Mesendoderm (in vitro differentiated cells): Measurements from ENCODE around the gene PLEKHA1.

Source experiments
- DNase-seq: peaks from one replicate; pipeline ENCODE4 v3.0.0; 2013
- H2AK5ac ChIP-seq: 2 replicates; pipeline ENCODE4 v1.6.1; 2013; ENCODE audit warnings: low read length, inconsistent platforms
- H2BK120ac ChIP-seq: 2 replicates; pipeline ENCODE4 v1.6.1; 2013; ENCODE audit warnings: low read depth, mild to moderate bottlenecking, low read length, moderate library complexity, mixed read lengths
- H2BK15ac ChIP-seq: replicated peaks from 2 replicates; pipeline ENCODE4 v1.6.1; 2013; ENCODE audit warnings: low read depth, mild to moderate bottlenecking, moderate library complexity
- H2BK5ac ChIP-seq: 2 replicates; pipeline ENCODE4 v1.6.1; 2013; ENCODE audit warnings: low read length, inconsistent platforms
- H3K18ac ChIP-seq: 2 replicates; pipeline ENCODE4 v1.6.1; 2013; ENCODE audit warnings: mild to moderate bottlenecking, low read length, mixed read lengths
- H3K23ac ChIP-seq: one replicate; pipeline ENCODE4 v1.6.1; 2013; ENCODE audit warnings: low read length
- H3K27ac ChIP-seq: 2 replicates; pipeline ENCODE4 v1.5.1; 2013; ENCODE audit warnings: low read depth, mild to moderate bottlenecking, inconsistent platforms, low read length, moderate library complexity
- H3K27me3 ChIP-seq: 2 replicates; pipeline ENCODE4 v1.6.1; 2013; ENCODE audit warnings: low read length, control low read depth, mild to moderate bottlenecking, inconsistent platforms; ENCODE audit not compliant: insufficient read depth, poor library complexity
- H3K36me3 ChIP-seq: 2 replicates; pipeline ENCODE4 v1.6.1; 2013; ENCODE audit warnings: low read length, inconsistent platforms; ENCODE audit not compliant: control insufficient read depth, insufficient read depth
- H3K4ac ChIP-seq: one replicate; pipeline ENCODE4 v1.6.1; 2013; ENCODE audit warnings: low read depth, mild to moderate bottlenecking, low read length, moderate library complexity
- H3K4me1 ChIP-seq: 2 replicates; pipeline ENCODE4 v1.6.1; 2013; ENCODE audit warnings: low read depth, low read length, inconsistent platforms; ENCODE audit not compliant: control insufficient read depth
- H3K4me2 ChIP-seq: 2 replicates; pipeline ENCODE4 v1.6.1; 2013; ENCODE audit warnings: low read length
- H3K4me3 ChIP-seq: 2 replicates; pipeline ENCODE4 v1.5.1; 2013; ENCODE audit warnings: mild to moderate bottlenecking, low read length
- H3K56ac ChIP-seq: one replicate; pipeline ENCODE4 v1.6.1; 2013; ENCODE audit warnings: low read length
- H3K79me1 ChIP-seq: 2 replicates; pipeline ENCODE4 v1.6.1; 2013; ENCODE audit warnings: low read length, inconsistent platforms
- H3K79me2 ChIP-seq: 2 replicates; pipeline ENCODE4 v1.6.1; 2013; ENCODE audit warnings: mild to moderate bottlenecking, low read length; ENCODE audit not compliant: control insufficient read depth, insufficient read depth
- H3K9ac ChIP-seq: 2 replicates; pipeline ENCODE4 v1.6.1; 2013; ENCODE audit warnings: low read length, inconsistent platforms
- H4K5ac ChIP-seq: one replicate; pipeline ENCODE4 v1.6.1; 2013; ENCODE audit warnings: low read length
- H4K8ac ChIP-seq: one replicate; pipeline ENCODE4 v1.6.1; 2013; ENCODE audit warnings: low read depth, mild to moderate bottlenecking, control low read depth, low read length, moderate library complexity
- WGBS: extraction: QIAGEN DNeasy Blood & Tissue Kit; methylation state at CpG from one replicate; pipeline ENCODE4 v1.1.7; 2013; ENCODE audit warnings: low lambda C conversion rate, missing lambda C conversion rate; ENCODE audit not compliant: insufficient coverage; ENCODE audit errors: extremely low coverage; 5-methylcytosine and 5-hydroxymethylcytosine counted together

Gene PLEKHA1

GRCh38 chr10:122462533-122463465, 88.3 kb downstream of the PLEKHA1 start:
- H3K36me3 ChIP-seq, result no peaks in the 10 kb centered on the region
- no peak overlapping the region for H3K27ac ChIP-seq
- no peak for DNase-seq
- no CpG with 5 or more reads among the region's 47 CpGs for WGBS
- no peaks in the 10 kb centered on the region for H3K4me1 ChIP-seq
- peaks cover 34% of the 10 kb centered on the region for H3K27me3 ChIP-seq
- no peak overlapping the region for H2AK5ac ChIP-seq
- no peak overlapping the region for H4K5ac ChIP-seq
- H3K79me2 ChIP-seq, result no peaks in the 10 kb centered on the region
- no peak overlapping the region for H3K18ac ChIP-seq
- H3K4me3 ChIP-seq, result no peak overlapping the region
- H3K56ac ChIP-seq, result no peak overlapping the region
- no peak overlapping the region for H4K8ac ChIP-seq
- H2BK5ac ChIP-seq, result no peak overlapping the region
- no peaks in the 10 kb centered on the region for H3K79me1 ChIP-seq
- no peak overlapping the region for H2BK120ac ChIP-seq
- H2BK15ac ChIP-seq, result no peak overlapping the region
- peak overlapping the region; percentile 9 for H3K23ac ChIP-seq
- no peak overlapping the region for H3K4ac ChIP-seq
- peak overlapping the region; percentile 14 for H3K4me2 ChIP-seq
- no peak overlapping the region for H3K9ac ChIP-seq

- WGBS, result no CpG with 5 or more reads among the region's 17 CpGs
- no peak for DNase-seq
- Histone ChIP-seq H3K79me1 (no peaks in the 10 kb centered on the region), H3K56ac (no peak overlapping the region), H4K8ac (no peak overlapping the region), H3K27me3 (peaks cover 34% of the 10 kb centered on the region), H3K4me1 (no peaks in the 10 kb centered on the region), H3K23ac (no peak overlapping the region), H3K4me3 (no peak overlapping the region), H2AK5ac (no peak overlapping the region), H4K5ac (no peak overlapping the region), H3K4me2 (no peak overlapping the region), H2BK15ac (no peak overlapping the region), H3K18ac (no peak overlapping the region), H3K27ac (no peak overlapping the region), H3K36me3 (no peaks in the 10 kb centered on the region), H3K9ac (no peak overlapping the region), H3K4ac (no peak overlapping the region), H2BK120ac (no peak overlapping the region), H2BK5ac (no peak overlapping the region), H3K79me2 (no peaks in the 10 kb centered on the region)
Measured at GRCh38 chr10:122463466-122464249, 89.2 kb downstream of the PLEKHA1 start.

DNA sequence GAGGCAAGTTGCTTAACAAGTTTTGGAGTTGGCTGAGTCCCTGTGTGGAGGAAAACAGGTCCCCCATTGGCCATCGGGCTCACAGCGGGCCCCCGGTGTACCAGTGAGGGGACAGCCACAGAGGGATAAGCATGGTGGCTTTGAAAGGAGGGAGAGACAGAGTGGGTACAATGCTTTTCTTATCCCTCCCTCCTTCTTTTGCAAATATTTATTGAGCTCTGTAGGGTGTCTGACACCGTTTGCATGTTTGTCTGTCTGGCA, 89.7 kb downstream of the PLEKHA1 start:
- H3K4me3 ChIP-seq, result no peak overlapping the region
- WGBS, result no CpG with 5 or more reads among the region's 4 CpGs

GRCh38 chr10:122464586-122464985, 90.1 kb downstream of the PLEKHA1 start:
- H3K4ac ChIP-seq, result no peak overlapping the region
- H3K27me3 ChIP-seq, result peaks cover 34% of the 10 kb centered on the region
- H4K8ac ChIP-seq, result no peak overlapping the region
- no peak overlapping the region for H2BK15ac ChIP-seq
- H2AK5ac ChIP-seq, result no peak overlapping the region
- H3K79me1 ChIP-seq, result no peaks in the 10 kb centered on the region
- no peak overlapping the region for H3K9ac ChIP-seq
- no peak overlapping the region for H3K18ac ChIP-seq
- no peak for DNase-seq
- no peak overlapping the region for H4K5ac ChIP-seq
- no peaks in the 10 kb centered on the region for H3K36me3 ChIP-seq
- H3K4me3 ChIP-seq, result no peak overlapping the region
- WGBS, result no CpG with 5 or more reads among the region's 11 CpGs
- no peak overlapping the region for H3K27ac ChIP-seq
- no peak overlapping the region for H2BK5ac ChIP-seq
- H3K4me1 ChIP-seq, result no peaks in the 10 kb centered on the region
- no peak overlapping the region for H2BK120ac ChIP-seq
- no peaks in the 10 kb centered on the region for H3K79me2 ChIP-seq
- H3K4me2 ChIP-seq, result no peak overlapping the region
- no peak overlapping the region for H3K23ac ChIP-seq
- no peak overlapping the region for H3K56ac ChIP-seq

More for the DNA sequence above, 89.7 kb downstream of the PLEKHA1 start:
- no peak overlapping the region for H3K18ac ChIP-seq
- H3K4me1 ChIP-seq, result no peaks in the 10 kb centered on the region
- H3K4ac ChIP-seq, result no peak overlapping the region
- no peak overlapping the region for H3K23ac ChIP-seq
- no peaks in the 10 kb centered on the region for H3K36me3 ChIP-seq
- no peaks in the 10 kb centered on the region for H3K79me2 ChIP-seq
- no peak overlapping the region for H2BK5ac ChIP-seq
- H3K27me3 ChIP-seq, result peaks cover 34% of the 10 kb centered on the region
- H3K56ac ChIP-seq, result no peak overlapping the region
- H4K8ac ChIP-seq, result no peak overlapping the region
- no peak overlapping the region for H4K5ac ChIP-seq
- DNase-seq, result no peak
- H2AK5ac ChIP-seq, result no peak overlapping the region
- no peak overlapping the region for H3K9ac ChIP-seq
- no peaks in the 10 kb centered on the region for H3K79me1 ChIP-seq
- no peak overlapping the region for H3K27ac ChIP-seq
- H2BK15ac ChIP-seq, result no peak overlapping the region
- no peak overlapping the region for H3K4me2 ChIP-seq
- no peak overlapping the region for H2BK120ac ChIP-seq

DNA sequence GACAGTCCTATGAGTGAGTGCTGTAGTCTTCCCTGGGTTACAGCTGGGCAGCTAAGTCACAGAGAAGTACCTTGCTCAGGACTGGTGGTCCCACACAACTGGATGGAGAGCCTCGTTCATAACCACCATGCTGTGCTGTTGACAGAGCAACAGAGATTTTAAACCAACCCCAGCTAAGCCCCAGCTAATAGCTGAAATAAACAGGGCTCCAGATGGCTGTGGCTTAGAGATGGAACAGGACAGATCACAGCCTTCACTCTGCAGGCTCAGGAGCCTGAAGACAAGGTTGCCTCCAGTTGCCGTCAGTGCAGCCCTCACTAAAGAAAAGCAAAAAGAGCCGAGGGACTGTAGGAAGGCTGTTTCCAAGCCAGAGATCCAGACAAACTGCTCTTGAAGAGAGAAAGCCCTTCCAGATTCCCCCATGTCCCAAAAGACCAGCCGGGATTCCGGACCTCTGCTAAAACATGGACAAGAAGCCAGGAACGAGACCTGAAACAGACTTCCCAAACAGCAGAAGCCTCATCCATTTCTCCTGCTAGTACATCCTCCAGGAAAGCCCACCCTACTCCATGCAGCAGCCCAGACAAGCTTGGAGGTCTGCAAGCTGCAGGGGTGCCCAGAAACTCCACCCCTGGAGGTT, 91.0 kb downstream of the PLEKHA1 start:
- no peak overlapping the region for H3K4me2 ChIP-seq
- no peak for DNase-seq
- H3K18ac ChIP-seq, result no peak overlapping the region
- H3K23ac ChIP-seq, result no peak overlapping the region
- no peaks in the 10 kb centered on the region for H3K4me1 ChIP-seq
- no peaks in the 10 kb centered on the region for H3K36me3 ChIP-seq
- H3K27me3 ChIP-seq, result peaks cover 31% of the 10 kb centered on the region
- no peak overlapping the region for H4K8ac ChIP-seq
- no peak overlapping the region for H4K5ac ChIP-seq
- H2BK15ac ChIP-seq, result no peak overlapping the region
- no peak overlapping the region for H3K4me3 ChIP-seq
- H3K9ac ChIP-seq, result no peak overlapping the region
- no CpG with 5 or more reads among the region's 6 CpGs for WGBS
- no peaks in the 10 kb centered on the region for H3K79me2 ChIP-seq
- no peak overlapping the region for H2AK5ac ChIP-seq
- H3K27ac ChIP-seq, result no peak overlapping the region
- H3K79me1 ChIP-seq, result no peaks in the 10 kb centered on the region
- H3K4ac ChIP-seq, result no peak overlapping the region
- H2BK120ac ChIP-seq, result no peak overlapping the region
- no peak overlapping the region for H3K56ac ChIP-seq
- H2BK5ac ChIP-seq, result no peak overlapping the region
